ENCODE results near the gene GRM1.

GRM1 gene

GRCh38 chr6:146331013-146331412, 302.2 kb downstream of the GRM1 start:
- DNase-seq (ENCODE audit: low read depth), result no peak

GRCh38 chr6:146335336-146335735, 306.5 kb downstream of the GRM1 start:
- DNase-seq (ENCODE audit: low read depth), result no peak

- no peak for DNase-seq (ENCODE audit: low read depth)
These were observed 307.3 kb downstream of the GRM1 start for GRCh38 chr6:146336191-146336590.

GRCh38 chr6:146337376-146337775, 308.5 kb downstream of the GRM1 start:
- no peak for DNase-seq (ENCODE audit: low read depth)

GRCh38 chr6:146339716-146340115, 310.9 kb downstream of the GRM1 start:
- no peak for DNase-seq (ENCODE audit: low read depth)

- DNase-seq (ENCODE audit: low read depth), result no peak
These were observed 312.8 kb downstream of the GRM1 start for GRCh38 chr6:146341493-146342230.

- DNase-seq (ENCODE audit: low read depth), result no peak
These were observed 316.7 kb downstream of the GRM1 start for GRCh38 chr6:146345598-146345997.

GRCh38 chr6:146347090-146347489, 318.2 kb downstream of the GRM1 start:
- DNase-seq (ENCODE audit: low read depth), result no peak

GRCh38 chr6:146347690-146348089, 318.8 kb downstream of the GRM1 start:
- no peak for DNase-seq (ENCODE audit: low read depth)

GRCh38 chr6:146351018-146351417, 322.2 kb downstream of the GRM1 start:
- no peak for DNase-seq (ENCODE audit: low read depth)

GRCh38 chr6:146352163-146352562, 323.3 kb downstream of the GRM1 start:
- DNase-seq (ENCODE audit: low read depth), result no peak

- DNase-seq (ENCODE audit: low read depth), result no peak
These were observed 325.6 kb downstream of the GRM1 start for GRCh38 chr6:146354451-146354850.

- no peak for DNase-seq (ENCODE audit: low read depth)
These were observed 326.7 kb downstream of the GRM1 start for GRCh38 chr6:146355521-146356100.

GRCh38 chr6:146357578-146358430, 328.9 kb downstream of the GRM1 start:
- DNase-seq (ENCODE audit: low read depth), result no peak

- no peak for DNase-seq (ENCODE audit: low read depth)
These were observed 329.7 kb downstream of the GRM1 start for GRCh38 chr6:146358431-146359046.

GRCh38 chr6:146359131-146359530, 330.3 kb downstream of the GRM1 start:
- no peak for DNase-seq (ENCODE audit: low read depth)

GRCh38 chr6:146361128-146361924, 332.5 kb downstream of the GRM1 start:
- no peak for DNase-seq (ENCODE audit: low read depth)

GRCh38 chr6:146363838-146364607, 335.2 kb downstream of the GRM1 start:
- DNase-seq (ENCODE audit: low read depth), result no peak

GRCh38 chr6:146364816-146365594, 336.1 kb downstream of the GRM1 start:
- DNase-seq (ENCODE audit: low read depth), result no peak

GRCh38 chr6:146367061-146367460, 338.2 kb downstream of the GRM1 start:
- no peak for DNase-seq (ENCODE audit: low read depth)

All from stimulated activated CD8-positive, alpha-beta memory T cell treated with anti-CD3 and anti-CD28 coated beads, Interleukin-12 subunit alpha, Interleukin-12 subunit beta, amount 100 ng/mL, for 4 hours (primary cell).